AG08395 (cell line): ENCODE results near the gene CBX5.
A peak's percentile ranks its signal among the peaks of the same experiment; 100 is the strongest.
"Not testable (repeated sequence)": the region's sequence is repeated elsewhere in the genome, so short reads cannot be mapped to it uniquely, and the experiment has no call there.

Experiments
- DNase-seq: peaks from one replicate; pipeline ENCODE4 v3.0.0; 2012; ENCODE audit warnings: mixed read lengths, low spot score

CBX5 gene

DNA sequence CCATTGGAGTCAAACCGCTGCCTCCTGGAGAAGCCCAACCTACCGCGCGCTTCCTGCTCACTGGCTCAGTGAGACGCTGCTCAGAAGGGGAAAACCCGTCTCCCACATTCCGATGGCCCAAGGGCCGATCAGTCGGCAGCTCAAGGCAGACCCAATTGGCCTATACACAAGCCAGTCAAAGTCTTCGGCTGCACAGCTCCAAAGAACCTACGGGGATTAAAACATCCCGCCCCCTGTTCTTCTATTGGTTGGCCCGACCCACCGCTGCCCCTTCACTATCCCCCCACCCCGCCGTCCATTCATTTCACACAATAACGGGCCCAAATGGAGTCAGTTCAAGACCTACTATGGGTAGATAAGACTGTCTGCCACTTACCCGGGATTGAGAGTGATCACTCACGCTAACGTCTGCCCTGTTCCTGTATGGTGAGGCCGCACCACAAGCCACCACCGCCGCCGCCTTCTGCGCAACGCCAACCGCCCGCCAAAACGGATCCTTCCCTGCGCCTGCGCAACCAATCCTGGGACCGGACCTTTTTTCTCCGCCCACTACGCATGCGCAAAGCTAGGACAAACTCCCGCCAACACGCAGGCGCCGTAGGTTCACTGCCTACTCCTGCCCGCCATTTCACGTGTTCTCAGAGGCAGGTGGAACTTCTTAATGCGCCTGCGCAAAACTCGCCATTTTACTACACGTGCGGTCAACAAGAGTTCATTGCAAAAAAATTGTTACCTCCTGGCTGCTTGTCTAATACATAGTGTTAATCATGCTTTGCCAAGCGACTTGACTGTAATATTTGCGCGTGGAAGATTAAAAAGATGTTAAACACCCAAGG is at the start of gene CBX5:
CBX5 (minus strand) TSS at position 491 of the 836 bp plus-strand sequence. CDS start 22,472 bp downstream, outside the sequence.
- DNase-seq = peak; percentile 100

DNA sequence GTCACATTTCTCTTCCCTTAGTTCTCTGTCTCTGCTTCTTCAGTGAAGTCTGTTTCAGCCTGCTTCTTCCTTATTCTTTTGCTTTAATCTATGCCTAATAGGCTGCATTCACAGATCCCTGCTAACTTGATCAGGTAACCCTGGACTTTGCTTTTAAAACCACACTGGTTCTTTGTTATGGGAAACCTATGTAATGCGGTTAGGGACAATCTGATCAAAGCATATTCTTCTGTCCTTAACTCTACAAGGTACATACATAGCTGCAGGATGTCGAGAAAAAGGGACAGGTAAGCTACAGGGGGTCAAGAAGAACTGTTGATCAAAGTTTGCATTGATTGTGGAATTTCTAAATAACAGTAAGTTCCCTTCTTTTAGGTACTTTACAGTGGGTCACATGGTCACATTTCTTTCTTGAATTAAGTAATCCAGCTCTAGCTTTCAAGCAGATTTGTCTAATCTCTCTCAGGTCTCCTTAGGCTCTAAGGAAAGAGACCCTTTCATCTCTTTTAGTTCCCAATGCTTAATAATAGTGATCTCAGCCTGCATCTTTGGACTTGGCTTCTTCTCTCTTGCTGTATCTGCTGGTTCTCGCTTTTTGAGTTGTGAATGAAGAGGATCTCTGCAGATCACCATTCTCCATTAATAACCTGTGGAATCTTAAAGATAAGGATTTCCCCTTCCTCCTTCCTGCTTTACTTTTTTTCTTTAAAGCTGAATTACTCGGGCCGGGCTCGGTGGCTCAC is 48.8 kb upstream of the CBX5 start:
- no peak for DNase-seq

DNA sequence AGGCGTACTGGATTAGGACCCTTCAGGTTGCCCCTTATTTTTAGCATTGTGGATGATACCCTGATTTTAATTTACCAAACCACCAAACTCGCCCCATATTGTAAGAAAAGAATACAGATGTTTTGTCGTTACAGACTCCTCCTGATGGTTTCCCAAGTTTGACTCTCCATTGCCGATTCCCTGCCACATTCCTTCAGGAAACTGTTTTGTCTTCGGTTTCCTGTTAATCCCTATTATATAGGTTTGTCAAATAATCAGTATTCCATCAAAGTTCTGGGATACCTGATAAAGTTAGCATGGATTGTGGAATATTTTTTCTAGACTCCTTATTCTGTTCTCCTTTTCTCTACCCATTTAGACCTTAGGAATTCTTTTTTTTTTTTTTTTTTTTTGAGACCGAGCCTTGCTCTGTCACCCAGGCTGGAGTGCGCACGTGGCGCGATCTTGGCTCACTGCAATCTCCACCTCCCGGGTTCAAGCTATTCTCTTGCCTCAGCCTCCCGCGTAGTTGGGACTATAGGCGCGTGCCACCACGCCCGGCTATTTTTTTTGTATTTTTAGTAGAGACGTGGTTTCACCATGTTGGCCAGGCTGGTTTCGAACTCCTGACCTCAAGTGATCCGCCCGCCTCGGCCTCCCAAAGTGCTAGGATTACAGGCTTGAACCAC is 45.7 kb upstream of the CBX5 start:
- DNase-seq = not testable (repeated sequence)

DNA sequence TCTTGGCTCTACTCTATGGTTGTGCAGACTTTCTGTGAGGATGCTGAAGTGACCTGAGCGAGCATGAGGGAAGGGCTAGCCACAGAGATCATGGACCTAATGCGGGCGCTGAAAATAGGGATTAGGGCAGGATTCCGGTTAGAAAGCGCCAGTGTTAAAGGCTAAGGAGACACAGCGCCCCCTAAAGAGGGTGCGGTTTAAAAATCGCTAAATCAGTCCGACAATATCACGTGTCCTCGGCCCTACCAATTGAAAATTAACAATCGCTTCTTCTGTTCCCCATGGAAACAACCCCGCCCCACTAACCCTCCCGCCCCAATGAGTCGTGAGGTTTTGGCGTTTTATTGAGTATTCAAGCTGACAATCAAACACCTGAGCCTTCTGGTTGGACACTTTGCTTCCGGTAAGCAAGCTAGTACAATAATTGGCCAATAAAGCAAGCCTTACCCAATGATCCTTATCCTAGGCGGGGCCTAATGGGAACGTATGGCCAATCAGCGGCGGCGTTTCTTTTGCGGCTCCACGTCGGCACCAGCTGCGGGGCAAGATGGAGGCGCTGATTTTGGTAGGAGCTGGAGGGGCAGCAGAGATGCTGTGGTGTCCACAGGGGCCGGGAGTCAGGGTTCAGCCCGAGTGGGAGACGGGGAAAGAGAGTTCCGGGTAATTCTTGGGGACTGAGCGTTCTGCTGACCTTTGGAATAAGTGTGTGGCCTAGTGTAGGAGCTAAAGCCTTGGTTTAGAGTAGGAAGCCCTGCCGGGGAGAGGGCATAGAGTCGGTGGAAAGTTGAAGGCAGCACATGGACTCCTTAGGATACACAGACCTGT is 44.9 kb upstream of the CBX5 start, which contains the start of gene COPZ1:
COPZ1 (plus strand) TSS at position 515 of the 825 bp plus-strand sequence; CDS start at position 548, 33 bp downstream.
- peak; percentile 98 for DNase-seq

DNA sequence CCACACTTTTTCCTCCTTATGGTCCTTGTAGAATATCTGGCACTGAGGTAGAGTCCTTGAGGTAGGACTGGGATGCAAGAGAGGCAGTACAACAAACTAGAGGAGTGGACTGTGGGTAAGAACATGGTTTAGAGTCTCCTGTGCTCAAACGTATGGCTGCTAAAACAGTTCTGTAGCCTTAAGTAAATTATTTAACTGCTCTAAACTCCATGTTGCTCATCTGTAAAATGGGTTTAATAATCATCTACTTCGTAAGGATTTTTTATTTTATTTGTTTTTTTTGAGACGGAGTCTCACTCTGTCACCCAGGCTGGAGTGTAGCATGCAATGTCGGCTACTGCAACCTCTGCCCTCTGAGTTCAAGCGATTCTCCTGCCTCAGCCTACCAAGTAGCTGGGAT is 41.4 kb upstream of the CBX5 start:
- no peak for DNase-seq

DNA sequence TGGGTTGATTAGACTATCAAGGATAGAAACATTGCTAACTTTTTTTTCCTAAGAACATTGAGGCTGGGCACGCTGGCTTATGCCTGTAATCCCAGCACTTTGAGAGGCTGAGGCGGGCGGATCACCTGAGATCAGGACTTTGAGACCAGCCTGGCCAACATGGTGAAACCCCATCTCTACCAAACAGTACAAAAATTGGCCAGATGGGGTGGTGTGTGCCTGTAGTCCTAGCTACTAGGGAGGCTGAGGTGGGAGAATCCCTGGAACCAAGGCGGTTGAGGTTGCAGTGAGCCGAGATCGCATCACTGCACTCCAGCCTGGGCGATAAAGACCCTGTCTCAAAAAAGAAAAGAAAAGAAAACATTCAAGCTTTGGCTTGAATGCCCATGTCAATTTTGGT is 32.4 kb upstream of the CBX5 start:
- DNase-seq = not testable (repeated sequence)

DNA sequence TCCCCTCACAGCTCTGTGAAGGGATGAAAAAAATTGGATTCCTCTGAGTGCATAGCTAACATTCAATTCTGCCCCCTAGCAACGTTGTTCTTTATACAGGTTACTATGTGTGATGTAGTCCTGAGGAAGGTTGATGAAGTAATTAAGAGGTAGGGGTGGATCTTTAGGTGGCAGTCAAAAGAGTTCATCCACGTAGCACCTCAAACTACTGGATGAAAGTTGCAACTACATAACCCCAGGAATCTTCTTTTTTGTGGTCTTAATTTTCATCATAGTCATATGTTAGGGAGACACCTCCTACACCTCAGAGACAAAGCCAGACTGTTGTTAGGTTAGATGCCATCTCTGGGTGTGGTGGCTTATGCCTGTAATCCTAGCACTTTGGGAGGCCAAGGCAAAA is 31.1 kb upstream of the CBX5 start:
- DNase-seq = no peak

DNA sequence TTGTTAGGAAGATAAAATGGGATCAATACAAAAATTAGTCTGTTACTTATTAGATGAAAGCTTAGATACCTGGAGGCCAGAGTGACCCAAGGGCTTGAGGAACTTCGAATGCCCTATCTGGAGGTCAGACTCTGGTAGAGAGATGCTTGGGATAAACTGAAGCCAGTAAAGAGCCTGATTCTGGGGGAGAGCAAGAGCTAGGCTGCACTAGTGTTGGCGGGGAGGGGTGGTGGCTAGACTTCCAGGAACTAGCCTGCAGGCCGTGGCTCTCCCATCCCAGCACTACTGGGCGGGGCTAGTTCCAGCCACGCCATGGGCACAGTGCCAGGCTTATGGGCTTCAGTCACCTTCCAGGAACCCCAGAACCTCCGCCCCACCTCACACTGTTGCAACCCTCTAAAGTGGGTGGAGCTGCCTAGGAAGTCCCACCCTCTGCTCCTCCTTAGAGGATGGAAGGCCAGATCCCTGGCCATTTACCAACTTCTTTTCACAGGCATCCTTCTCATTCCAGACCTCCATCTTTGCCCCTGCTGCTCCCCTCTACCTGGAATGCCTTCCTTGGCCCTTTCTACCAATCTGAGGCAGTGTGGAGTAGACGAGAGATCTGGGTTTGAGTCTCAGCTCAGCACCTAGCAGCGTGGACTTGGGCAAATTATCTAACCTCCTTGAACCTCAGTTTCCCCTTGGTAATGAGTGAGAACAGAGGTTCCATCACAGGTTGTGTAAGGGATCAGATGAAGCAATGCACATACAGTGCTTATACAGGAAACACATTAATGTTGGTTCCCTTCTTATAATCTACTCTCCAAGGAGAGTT is 27.2 kb upstream of the CBX5 start:
- DNase-seq = no peak

DNA sequence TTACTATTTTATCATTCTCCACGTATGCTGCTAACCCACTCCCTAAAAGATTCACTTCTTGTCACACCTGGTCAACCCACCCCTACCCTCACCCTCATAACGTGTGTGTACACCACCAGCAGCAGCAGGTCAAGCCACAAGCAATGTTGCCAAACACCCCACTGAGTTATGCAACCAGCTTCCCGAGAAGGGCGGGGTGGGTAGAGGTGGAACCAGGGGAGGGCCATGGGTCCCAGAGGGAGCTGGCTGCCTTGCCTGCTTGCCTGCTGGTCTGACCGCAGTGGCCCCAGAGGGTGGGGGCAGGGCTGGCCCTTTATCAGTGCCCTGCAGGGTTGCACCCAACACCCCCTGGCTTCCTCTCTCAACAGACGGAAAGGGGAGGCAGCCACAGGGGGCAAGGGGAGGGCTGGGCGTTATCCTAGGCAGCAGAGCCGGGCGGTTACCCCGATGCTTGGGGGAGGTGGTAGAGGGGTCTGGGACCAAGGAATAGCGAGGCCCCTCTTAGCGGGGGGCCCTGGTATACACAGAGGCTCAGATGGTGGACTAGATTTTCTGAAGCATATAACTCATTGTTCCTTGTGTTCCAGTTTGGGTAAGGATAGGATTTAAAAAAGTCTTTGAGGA is 24.4 kb upstream of the CBX5 start:
- DNase-seq = peak; percentile 71

DNA sequence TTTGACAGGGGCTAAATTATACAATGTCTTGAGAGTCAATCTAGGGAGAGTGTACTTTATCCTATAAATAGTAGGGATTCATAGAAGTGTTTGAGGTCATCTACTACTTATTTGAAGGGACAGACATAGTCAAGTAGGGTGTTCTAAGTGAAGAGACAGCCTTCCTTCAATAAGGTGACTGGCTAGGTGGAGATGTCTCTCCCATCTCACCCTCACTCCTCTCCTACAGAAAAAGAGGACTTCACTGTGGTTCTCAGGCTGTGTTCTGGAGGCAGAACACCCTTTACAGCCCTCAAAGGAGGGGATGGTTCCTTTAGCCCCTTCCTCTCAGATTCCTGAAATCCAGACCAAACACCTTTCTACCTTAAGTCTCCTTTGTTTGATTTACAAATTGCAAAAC is 23.7 kb upstream of the CBX5 start:
- DNase-seq = no peak

DNA sequence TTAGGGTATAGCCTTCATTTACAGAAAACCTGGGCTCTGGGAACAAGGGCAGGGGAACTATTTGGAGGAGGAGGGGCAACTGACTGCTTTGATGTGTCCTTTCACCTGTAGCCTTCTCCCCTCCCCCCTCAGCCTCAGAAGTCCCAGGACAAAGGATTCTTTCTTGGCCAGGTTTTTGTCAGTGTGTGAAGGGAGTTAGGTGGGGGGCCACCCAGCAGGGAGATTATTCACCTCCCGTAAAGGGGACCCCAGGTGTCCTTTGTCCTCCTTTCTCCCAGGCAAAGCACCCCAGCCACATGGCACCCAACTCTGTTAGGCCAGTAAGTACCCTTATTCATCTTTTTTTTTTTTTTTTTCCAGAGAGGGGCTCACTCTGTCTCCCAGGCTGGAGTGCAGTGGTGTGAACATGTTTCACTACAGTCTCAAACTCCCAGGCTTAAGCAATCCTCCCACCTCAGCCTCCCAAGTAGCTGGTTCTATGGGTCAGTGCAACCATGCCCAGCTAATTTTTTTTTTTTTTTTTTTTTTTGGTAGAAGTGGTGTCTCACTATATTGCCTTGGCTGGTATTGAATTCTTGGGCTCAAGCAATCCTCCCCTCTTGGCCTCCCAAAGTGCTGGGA is 21.6 kb upstream of the CBX5 start:
- no peak for DNase-seq

DNA sequence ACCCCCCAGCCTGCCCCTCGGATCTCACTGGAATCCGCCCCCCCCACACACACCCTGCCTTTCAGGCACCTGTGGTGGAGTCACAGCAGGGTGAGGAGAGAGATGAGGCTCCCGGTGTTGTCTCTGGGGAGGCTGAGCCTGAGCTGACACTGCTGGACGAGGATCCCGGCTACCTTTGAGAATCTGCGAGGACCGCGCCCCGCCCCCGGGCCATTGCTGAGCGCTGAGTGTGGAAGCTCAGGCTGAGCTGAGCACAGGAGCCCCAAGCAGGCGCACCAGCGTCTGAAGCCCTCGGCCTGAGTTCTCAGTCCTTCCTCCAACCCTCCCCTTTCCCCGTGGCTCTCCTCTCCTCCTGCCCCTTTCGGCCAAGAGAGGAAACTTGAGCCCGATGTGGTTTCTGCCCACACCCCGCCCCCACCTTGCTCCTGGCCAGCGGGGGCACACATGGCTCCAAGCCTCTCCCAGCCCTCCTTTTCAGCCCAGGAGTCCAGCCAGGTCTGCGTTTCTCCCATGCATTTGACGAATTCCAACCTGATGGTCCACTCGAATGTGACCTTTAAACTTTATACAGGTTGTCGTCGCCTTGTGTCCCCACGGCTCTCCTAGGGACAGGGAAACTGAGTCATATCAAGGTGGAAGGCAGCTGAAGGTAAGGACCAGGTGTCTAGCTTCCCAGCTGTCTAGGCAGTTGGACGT is 21.0 kb upstream of the CBX5 start, which contains the start of gene NFE2:
NFE2 (minus strand) TSS at position 284 of the 696 bp plus-strand sequence. CDS start 5,767 bp downstream, outside the sequence.
- DNase-seq = peak; percentile 74

DNA sequence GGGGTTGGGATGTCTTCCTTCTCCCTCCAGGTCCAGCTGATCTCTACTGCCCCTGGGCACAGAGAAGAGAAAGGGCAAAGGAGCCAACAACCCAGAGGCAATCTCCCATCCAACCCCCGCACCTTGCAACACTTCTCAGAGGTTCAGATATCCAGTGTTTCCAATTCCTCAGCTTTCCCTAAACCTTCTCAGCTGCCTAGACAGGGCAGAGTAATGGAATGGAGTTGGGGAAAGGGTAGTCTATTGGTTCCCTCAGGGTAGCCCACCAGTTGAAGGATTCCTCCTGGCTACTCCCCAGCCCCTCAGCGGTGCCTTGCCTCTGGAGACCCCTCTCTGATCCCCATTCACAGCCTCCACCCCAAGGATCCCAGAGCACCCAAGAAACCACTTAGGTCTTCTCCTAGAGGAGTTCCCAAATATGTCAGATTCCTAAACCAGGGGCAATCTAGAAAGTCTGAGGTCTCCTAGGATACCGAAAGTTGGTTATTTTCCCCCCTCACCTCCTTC is 20.4 kb upstream of the CBX5 start:
- no peak for DNase-seq

DNA sequence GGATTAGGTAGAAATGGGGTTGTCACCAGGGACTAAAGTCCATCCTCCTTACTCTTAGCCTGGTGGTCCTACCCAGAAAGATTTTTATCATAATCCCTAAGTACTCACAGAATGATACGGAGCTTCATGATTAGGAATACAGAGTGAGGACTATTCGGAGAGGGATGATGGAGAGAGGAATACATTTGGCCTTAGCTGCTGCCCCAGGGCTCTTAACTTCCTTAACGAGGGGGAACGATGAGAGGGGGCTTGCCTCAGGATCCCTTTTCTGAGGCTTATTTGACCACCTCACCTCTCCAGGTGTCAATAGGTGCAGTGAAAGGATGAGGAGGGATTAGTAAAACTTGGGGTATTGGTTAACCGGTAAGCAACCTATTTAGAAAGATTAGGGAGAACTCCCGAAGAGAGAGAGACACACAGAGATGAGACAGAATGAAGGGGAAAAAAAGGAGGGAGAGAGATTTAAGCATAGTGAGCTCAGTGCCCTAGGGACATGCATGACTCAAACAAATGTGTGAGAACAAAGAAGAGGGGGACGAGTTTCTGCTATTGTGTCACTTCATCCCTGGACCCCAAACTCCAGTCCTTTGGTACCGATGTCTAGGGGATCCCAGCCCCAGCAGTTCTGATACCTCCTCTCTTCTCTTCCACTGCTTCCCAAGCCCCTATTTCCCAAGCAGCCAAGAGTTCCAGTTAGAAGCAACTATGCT is 19.7 kb upstream of the CBX5 start:
- DNase-seq = peak; percentile 47

DNA sequence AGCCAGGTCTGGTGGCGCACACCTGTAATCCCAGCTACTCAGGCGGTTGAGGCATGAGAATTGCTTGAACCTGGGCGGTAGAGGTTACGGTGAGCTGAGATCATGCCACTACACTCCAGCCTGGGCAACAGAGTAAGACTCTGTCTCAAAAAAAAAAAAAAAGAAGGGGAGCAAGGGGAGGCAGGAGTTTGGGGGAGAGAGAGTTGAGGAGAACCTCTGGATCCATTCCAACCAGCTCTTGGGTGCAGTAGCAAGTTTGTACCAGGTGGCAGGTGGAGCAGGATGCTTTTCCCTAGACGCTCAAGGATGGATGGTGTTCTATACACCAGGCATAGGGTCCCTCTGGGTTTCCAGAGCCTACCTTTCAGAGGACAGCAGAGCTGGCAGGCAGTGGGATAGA is 19.0 kb upstream of the CBX5 start:
- no peak for DNase-seq

DNA sequence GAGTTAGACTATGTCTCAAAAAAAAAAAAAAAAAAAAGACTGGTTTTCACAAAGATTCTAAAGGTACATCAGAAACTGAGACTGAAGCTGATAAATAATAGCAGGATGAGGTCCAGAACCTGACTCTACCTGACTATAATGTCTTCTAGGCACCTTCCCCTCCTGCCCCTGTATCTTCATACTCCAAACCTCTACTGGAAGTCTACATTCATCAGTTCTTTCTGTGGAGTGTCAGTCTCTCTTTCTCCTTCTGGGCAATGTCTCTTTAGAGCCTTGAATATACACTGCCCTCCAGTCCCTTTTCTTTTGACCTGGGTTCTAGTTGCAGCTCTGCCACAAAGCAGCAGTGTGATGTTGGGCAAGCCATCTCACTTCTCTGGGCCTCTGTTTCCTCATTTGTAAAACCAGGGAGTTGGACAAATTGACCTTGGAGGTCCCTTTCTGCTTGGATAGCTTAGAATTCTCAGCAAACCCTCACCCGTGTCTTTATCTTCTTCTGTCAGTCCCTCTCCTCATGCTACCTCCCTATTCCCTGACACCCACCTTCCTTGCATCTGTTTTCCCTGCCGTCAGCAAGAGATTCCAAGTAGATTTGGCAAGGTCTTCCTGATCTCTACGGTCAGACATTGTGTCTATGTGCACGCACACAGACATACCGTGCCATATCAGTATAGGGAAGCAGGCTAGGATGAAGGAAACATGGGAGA is 16.6 kb upstream of the CBX5 start:
- no peak for DNase-seq

DNA sequence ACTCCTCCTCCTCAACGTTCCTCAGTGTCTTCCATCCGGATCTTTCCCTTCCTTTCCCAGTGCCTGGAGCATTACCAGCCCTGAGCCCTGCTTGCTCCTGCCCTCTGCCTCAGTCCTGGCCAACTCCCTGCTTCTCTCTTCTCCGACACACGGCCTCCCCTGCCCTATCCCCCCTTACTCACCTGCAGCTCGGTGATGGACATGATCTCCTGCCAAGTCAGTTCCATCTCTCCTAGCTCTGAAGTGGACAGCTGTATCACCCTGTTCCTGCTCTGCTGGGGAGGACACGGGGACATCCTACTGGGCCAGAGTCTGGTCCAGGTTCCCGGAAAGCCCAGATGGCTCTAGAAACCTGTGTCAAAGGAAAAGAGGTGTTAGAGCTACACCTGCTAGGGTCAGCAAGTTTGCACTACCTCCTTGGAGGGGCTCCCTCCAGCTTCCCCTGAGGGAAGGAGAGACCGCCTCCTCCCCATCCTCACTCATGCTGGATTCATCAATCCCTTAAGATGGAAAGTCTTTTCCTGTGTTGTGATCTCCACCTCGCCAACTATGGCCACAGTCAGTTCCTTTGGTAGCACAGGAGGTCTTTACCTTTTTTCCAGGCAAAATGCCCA is 15.1 kb upstream of the CBX5 start:
- no peak for DNase-seq
